GM12873 (cell line): ENCODE results near the gene CYBRD1.

ENCODE experiments used
- TF ChIP-seq, protein P1 (sequence below): IDR thresholded peaks from 2 replicates; pipeline ENCODE4 v1.5.1; 2012; ENCODE audit warnings: low read depth, mild to moderate bottlenecking, moderate library complexity, low read length, control low read depth; ENCODE audit not compliant: insufficient read depth; ENCODE audit errors: missing control alignments

Gene CYBRD1

DNA sequence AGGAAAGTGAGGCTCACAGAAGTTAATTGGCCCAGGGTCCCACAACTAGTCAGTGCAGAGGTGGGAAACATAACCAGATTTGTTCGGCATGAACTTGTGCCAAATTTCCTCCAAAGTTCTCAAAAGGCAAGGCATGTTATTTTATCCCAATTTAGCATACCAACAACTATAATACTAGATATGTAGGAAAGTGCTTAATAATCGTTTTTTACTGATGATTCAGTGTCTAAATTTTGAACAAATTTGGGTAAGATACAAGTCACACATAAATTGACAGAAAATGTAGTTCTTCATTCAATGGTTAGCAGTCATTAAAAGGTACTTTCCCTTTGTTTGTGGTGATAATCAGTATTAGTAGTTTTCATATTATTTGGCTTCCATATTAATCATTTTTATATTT lies 38.5 kb upstream of the CYBRD1 start:
- TF ChIP-seq, protein P1, sequence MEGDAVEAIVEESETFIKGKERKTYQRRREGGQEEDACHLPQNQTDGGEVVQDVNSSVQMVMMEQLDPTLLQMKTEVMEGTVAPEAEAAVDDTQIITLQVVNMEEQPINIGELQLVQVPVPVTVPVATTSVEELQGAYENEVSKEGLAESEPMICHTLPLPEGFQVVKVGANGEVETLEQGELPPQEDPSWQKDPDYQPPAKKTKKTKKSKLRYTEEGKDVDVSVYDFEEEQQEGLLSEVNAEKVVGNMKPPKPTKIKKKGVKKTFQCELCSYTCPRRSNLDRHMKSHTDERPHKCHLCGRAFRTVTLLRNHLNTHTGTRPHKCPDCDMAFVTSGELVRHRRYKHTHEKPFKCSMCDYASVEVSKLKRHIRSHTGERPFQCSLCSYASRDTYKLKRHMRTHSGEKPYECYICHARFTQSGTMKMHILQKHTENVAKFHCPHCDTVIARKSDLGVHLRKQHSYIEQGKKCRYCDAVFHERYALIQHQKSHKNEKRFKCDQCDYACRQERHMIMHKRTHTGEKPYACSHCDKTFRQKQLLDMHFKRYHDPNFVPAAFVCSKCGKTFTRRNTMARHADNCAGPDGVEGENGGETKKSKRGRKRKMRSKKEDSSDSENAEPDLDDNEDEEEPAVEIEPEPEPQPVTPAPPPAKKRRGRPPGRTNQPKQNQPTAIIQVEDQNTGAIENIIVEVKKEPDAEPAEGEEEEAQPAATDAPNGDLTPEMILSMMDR = no peak

DNA sequence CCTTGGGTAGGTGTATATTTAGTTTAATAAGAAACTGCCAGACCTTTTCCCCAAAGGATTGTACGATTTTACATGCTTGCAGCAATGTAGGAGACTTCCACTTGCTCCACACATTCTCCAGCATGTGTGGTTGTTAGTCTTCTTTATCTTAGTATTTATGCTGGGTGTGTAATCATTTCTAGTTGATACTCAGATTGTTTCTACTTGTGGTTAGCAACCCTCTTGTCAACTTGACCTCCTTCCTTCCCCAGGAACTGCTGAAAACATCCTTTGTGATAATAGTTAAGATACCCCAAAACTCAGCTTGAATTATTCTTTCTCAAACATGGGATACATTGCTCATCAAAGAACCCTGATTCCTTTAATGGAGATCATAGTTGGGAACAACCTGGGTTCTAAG lies 37.2 kb upstream of the CYBRD1 start:
- TF ChIP-seq, protein P1 = no peak

DNA sequence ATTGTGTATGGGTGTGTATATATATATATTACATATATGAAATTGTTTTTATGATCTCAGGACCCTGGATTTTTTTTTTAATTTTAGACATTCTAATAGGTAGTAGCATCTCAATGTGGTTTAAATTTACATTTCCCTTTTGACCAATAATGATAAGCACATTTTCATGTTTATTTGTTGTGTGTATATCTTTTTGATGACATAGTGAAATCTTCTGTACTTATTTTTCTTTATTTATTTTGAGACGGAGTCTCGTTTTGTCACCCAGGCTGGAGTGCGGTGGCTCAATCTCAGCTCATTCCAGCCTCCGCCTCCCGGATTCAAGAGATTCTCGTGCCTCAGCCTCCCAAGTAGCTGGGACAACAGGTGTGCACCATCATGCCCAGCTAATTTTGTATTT lies 35.1 kb upstream of the CYBRD1 start:
- TF ChIP-seq, protein P1 = no peak

DNA sequence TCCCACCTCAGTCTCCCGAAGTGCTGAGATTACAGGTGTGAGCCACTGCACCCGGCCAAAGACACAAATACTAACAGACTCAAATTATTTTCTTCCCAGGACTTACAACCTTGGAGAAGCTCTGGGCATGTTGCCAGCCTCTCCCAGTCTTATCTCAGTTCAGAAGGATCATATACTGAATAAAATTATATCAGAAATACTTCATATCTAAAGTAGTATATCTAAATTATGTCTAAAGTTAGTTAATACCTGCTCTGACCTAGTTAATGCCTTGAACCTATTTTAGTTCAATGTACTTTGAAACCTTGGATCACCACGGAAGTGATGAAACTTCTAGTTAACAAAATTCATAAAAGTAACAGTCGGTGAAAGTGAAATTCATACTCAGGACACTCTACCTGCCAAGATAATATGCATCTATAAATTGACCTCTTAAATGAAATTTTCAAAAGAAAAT lies 34.4 kb upstream of the CYBRD1 start:
- TF ChIP-seq, protein P1 = no peak

DNA sequence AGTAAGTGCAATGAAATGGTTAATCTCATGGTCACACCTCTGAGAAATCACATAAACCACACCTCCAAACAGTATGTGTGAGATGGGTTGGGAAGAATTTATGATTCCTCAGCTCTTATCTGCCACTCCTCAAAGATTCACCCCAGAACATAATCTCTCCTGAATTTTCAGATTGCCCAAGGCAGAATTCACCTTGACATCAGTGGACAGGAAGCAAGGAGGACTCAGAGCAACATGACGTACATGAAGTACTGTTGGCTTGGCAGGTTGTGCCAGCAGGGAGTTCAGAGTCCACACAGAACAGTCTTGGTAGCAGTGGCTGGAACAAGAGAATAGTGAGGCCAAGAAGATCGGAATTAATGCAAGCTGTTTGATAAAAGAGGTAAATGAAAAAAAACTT lies 31.7 kb upstream of the CYBRD1 start:
- TF ChIP-seq, protein P1 = no peak

DNA sequence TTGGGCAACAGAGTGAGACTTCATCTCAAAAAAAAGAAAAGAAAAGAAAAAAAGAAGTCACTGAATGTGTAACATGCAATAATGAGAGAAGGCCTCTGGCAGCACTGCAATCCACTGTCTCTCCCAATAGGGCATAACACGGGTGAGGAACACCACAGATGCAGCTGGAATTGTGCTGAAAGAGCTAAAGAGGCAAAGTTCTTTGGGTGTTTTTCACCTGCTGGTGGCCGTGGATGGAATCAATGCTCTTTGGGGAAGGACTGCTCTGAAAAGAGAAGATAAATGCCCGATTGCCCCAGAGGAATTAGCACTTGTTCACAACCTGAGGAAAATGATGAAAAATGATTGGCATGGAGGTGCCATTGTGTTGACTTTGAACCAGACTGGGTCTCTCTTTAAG lies 31.0 kb upstream of the CYBRD1 start:
- TF ChIP-seq, protein P1 = no peak

DNA sequence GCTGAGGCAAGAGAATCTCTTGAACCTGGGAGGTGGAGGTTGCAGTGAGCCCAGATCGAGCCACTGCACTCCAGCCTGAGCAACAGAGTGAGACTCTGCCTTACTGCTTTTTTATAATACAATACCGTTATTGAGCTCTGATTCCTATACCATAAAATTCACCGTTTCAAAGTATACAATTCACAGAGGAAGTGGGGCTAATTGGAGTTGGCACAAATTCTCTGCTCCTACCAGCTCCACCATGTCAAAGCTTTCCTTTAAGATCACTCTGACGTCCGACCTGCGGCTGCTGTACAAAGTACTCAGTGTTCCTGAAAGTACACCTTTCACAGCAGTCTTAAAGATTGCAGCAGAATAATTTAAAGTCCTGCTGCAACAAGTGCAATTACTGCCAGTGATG lies 29.6 kb upstream of the CYBRD1 start:
- TF ChIP-seq, protein P1 = no peak
